ENCODE measurements around the gene FARSB.
"Not testable (repeated sequence)": the region's sequence is repeated elsewhere in the genome, so short reads cannot be mapped to it uniquely, and the experiment has no call there.

The FARSB gene

DNA sequence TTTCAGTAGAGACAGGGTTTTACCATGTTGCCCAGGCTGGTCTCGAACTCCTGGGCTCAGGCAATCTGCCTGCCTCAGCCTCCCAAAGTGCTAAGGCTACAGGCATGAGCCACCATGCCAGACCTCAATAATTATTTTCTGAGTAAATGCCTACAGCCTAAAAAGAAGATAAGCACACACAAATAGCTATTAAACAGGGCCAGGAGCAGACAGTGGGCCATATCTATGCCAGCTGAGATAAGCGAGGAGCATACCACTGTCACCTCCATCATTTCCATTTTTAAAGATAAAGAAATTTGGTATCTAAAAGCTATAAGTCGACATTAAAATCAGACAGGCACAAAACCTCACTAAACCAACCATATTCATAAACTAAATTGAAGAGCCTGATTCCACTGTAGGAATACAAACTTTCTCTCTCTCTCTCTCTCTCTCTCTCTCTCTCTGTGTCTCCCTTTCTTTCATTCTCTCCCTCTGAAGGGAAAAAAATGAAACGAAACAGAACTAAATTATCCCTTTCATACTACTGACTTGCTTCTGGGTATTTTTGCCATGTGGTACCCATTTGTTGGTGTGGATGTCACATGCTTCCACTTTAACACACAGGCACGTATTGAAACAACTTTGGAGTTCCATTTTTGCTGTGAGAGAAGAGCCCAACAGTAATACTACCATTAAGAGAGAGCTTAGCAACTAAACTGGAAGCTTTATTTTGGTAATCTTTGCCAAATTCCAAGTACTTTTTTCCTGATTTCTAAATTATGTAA lies 51.0 kb downstream of the FARSB start:
- DNase-seq (ENCODE audit: low spot score): no peak

- no peak for DNase-seq (ENCODE audit: low spot score)
Measured at GRCh38 chr2:222603501-222603900, 52.4 kb downstream of the FARSB start.

DNA sequence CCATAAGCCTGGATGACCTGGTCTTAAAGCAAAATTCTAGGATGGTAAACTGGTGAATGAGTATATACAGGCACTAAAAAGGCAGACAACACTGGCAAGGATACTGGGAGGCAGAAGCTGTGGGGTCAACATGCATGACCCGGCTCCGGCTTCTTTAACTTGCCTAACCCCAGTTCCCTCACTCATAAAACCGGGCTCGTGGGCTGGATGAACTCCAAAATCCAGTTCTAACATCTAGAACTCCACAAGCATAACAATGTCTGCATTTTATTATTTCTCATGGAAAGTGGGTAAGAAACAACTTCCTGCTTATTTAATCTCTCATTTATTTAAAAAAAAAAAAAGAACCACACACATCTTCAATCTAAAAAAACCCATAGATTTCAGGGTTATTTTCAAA lies 57.3 kb downstream of the FARSB start:
- DNase-seq (ENCODE audit: low spot score): no peak

DNA sequence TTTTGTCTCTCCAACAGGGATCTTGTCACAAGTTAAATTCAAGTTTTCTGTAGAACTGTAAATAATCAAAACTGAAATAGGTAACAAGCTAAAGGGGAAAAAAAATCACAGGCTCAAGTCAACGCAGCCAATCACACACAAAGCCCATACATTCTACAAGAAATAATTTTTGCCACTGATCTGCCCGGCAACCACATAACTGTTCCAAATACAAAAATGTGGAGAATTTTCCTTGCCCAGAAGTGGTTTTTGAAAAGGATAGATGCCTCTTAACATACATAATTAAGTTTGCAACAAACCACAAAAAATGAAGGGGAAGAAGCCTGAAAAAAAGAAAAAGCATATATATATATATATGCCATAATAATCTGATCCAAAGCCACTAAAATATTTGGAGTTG lies 60.3 kb downstream of the FARSB start:
- no peak for DNase-seq (ENCODE audit: low spot score)

DNA sequence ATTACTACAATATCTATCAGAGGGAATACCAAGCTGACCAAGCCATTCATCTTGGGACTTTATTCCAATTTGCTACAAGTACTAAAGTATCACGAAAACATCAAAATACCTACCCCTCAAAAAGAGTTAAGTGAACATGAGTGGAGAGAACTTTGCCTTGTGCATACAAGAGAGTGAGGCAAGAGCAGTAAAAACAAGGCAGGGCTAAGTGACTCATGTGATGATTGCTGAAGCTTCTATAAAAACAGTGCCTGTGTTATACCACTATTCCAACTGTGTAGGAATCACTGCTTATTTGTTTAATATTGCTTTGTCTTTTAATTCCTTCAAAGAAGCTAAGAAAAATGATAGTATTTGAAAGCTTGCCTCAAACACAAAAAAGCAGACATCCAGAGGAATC lies 61.2 kb downstream of the FARSB start:
- DNase-seq (ENCODE audit: low spot score): peak; percentile 37

DNA sequence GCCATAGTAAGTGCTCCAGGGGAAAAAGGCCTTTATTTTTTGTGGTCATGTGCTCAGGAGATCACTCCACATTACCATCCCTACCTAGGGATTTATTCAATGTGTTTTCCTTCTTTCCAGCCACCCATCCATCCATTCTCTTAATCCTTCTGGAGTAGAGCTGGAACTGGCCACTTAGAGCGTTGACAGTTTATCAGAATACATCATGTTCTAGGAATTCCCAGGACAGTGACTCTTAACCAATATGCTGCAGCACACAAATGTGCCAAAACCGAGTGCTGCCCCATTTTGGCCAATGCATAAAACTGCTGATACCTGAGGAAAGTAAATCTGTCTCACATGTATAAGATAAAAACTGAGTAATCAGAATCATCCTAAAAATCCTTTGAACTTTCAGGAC lies 63.7 kb downstream of the FARSB start:
- no peak for DNase-seq (ENCODE audit: low spot score)

DNA sequence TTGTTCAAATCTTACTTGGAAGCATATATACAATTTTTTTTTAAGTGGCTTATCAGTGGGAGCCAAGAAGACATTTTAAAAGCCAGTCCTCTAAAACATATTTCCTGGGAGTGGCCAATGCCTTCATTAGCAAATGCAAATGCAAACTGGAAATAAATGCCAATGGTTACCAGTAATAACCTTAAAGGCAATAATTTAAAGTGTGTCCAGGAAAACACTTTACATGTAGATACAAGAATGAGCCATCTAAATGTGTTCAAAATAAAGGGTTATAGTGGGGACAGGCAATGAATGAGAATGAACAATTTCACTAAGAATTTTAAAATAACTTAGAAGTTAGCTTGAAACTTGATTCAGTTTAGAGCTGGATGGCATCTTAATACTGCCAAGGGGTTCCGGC lies 64.2 kb downstream of the FARSB start:
- no peak for DNase-seq (ENCODE audit: low spot score)

GRCh38 chr2:222584589-222584988 lies 71.3 kb downstream of the FARSB start:
- DNase-seq (ENCODE audit: low spot score): not testable (repeated sequence)

DNA sequence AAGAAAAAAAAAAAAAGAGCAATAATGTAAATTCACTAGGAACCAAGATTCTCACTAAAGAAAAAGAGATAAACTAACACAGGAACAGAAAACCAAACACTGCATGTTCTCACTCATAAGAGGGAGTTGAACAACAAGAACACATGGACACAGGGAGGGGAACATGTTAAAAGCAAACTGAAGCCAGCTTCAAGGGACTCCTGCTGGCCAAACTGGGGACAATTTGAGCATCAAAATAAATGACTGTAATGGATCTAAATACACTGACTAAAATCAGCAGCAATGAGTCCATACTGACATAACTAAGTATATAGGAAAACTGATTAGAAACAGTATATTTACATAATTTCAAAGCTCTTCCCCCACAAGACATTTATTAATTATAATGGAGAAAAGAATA lies 73.0 kb downstream of the FARSB start:
- DNase-seq (ENCODE audit: low spot score): no peak

DNA sequence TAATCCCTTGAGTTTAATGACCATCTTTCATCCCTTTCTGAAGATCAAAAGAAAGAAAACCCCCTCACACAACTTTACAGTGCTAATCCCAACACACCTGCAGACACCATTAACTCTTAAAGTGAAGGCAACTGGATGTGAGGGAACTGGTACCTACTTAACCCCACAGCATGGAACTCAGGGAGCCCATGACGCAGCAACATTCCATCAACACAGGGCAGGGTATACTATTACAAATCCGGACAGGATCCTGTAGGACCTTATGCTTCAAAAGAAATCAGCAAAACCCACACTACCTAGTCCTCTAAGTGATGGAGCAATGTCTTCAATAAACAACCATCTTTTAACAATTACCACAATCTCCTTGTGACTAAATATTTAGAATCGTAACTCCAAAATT lies 78.6 kb downstream of the FARSB start:
- DNase-seq (ENCODE audit: low spot score): no peak

- no peak for DNase-seq (ENCODE audit: low spot score)
Measured at GRCh38 chr2:222576171-222577081, 79.5 kb downstream of the FARSB start.

GRCh38 chr2:222575618-222576017 lies 80.3 kb downstream of the FARSB start:
- DNase-seq (ENCODE audit: low spot score): no peak

DNA sequence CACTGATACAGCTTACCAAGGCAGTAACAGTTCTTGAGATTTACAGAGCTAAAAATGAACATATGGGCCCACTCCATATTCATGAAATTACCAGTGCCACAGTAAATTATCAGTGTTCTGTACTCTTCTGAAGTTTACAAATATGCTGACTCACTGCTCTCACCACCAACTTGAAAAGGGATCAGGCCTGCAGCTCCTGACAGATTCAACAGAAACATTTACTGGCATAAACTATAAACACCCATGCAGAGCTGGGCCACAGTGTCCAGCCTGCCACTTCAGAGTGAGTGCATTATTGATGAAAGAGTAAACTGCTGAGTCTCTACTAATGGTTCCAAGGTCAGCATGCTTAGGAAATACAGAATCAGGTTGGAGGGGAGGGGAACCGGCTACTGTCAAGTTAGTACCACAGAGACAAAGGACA lies 83.1 kb downstream of the FARSB start:
- no peak for DNase-seq (ENCODE audit: low spot score)

DNA sequence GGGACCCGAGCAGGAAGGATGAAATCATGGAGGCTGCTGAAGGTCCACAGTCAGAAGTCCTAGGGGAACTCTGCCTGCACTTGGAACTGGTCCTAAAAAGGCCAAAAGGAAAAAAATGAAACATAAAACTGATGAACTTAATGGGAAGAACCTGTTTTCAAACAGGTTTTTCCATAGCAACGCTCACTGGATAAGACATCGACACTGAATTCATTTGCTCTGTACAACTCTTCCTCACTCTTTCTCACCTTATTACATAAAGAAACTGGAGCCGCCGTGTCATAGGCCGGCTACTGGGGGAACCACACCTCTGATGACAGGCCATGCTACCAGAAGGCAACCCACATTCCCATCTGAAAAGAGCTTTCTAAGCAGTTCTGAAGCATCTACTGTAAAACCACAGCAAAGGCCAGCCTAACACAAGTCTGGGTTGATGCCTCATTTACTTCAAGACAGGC lies 83.6 kb downstream of the FARSB start:
- DNase-seq (ENCODE audit: low spot score): no peak

- no peak for DNase-seq (ENCODE audit: low spot score)
Measured at GRCh38 chr2:222569826-222570225, 86.1 kb downstream of the FARSB start.

DNA sequence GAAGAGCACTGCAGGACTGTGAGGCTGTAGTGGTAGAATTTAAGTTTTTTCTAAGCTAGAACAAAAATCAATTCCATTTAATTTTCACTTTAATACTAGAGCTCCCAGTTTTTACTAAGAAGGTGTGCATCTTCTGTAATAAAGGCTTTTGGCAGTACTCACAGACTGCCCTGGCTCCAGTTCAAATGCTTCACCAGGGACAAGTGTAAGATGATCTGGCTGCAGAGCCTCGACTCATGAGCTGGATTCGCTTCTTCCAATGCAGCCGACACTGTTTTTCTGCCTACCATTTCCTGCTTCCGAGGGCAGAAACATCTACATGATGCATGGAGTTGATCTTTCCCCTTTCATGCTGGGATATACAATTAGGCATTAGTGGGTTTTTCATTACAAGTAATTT lies 87.0 kb downstream of the FARSB start:
- DNase-seq (ENCODE audit: low spot score): no peak

DNA sequence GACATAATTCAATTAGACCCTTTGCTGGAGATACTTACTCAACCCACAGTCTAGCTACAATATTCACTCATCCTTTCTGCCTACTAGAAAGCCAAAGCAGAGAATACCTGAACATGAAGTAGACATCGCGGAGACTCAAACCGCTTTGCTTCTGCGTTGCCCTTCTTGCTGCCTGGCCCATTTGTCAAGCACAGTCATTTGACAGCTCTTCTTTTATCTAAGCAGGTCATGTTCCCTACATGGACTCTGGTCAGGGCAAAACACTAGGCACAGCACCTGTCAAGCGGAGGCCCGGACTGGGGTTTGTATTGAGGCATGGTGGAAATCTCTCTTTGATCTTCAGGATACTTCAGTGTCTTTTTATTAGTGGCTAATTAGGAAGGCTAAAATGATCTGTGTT lies 89.7 kb downstream of the FARSB start:
- no peak for DNase-seq (ENCODE audit: low spot score)

DNA sequence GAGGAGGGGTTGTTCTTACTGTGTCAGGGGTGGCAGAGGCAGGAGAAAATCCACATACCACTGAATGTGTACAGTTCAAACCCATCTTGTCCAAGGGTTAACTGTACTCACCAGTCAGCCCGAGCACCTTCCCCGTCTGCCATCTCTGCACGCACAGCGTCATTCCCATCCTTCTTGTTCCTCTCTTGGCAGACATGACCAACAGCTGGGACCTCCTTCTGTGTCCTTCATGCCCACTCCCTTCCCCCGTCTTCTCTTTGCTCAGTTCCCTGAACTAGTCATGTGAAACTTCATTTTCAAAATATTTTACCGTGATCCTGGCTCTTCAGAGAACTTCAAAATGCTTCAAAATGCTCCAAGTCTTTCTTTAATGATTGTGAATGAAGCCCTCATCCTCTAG lies 92.0 kb downstream of the FARSB start:
- no peak for DNase-seq (ENCODE audit: low spot score)

- DNase-seq (ENCODE audit: low spot score): no peak
Measured at GRCh38 chr2:222563106-222563718, 92.7 kb downstream of the FARSB start.

DNA sequence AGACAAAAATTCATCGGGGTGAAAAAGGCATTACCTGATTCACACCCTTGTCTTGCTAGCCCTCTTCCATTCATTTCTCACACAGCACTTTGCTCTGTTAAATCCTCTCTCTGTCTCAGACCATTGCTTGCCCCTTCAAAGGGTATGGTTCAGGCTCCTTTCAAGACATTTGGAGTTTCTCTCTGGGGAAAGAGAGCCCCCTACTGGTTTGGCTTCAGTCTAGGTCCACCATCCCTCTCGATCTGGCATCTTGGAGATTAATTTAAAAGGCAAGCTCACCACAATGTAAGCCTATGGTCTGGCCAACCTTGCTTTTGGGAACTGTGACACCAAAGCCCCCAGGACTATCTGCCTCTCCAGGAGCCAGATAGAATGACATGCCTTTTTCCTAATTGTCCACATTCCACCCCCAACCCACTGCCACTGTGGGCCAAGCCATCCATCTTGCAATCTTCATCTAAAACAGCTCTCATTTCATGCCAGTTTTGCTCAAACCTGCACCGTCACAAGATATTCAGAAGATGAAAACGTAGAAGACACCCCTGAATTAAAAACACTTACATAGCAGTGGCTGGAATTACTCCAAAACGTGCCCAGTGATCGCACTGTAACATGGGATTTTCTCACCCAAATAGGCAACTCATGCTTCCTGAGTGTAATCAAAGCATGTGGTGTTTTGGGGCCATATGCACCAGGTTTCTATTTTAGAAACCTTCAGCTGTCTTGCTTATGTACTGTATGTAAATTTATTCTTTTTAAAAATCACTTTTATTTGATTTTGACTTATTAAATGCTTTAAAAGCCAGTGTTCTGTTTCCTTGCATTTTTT lies 93.9 kb downstream of the FARSB start:
- peak; percentile 27 for DNase-seq (ENCODE audit: low spot score)

GRCh38 chr2:222561151-222561550 lies 94.7 kb downstream of the FARSB start:
- DNase-seq (ENCODE audit: low spot score): no peak

GRCh38 chr2:222554517-222554916 lies 101.4 kb downstream of the FARSB start:
- DNase-seq (ENCODE audit: low spot score): no peak
